GM18873 (cell line): Measurements from ENCODE around the gene RGPD8.
"Not testable (repeated sequence)": the region's sequence is repeated elsewhere in the genome, so short reads cannot be mapped to it uniquely, and the experiment has no call there.

Source experiments
- ATAC-seq: cut with Tn5 transposase; IDR thresholded peaks from one replicate; pipeline ENCODE4 v1.9.1; 2021; ENCODE audit warnings: mild to moderate bottlenecking, moderate library complexity, moderate number of reproducible peaks; ENCODE audit not compliant: unreplicated experiment, low FRiP score

RGPD8 gene

DNA sequence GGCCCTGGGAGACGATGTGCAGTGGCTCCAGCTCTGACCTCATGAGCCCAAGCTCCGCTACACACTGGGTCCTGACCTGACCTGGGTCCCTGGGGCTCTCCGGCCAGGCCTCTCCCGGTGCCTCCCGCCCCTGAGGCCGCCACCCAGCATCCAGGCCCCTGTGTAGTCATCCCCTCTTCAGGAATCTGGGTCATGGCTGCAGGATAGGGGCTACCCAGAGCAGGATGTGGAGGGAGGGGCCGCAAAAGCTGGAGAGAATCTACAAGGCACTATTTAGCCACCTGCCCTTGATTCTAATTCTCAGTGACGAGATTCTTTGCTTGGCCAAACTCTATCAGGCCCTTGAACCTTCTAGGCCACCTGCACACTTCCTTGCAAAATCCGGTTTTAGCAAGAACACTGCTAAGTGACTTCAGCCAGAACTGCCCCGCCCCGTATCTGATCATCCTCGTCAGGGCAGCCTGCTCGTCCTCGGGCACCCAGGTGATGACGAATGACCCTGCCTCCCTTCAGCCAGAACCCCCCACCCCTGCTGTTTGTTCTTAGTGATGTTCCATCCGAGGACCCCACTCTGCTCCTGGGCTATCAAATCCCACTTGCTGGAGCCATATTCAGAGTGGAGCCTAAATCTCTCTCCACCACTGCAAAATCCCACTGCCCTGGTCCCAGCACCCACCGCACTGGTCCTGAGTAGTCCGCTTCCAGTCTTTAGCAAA is 2.4 kb upstream of the RGPD8 start:
- ATAC-seq: not testable (repeated sequence)

DNA sequence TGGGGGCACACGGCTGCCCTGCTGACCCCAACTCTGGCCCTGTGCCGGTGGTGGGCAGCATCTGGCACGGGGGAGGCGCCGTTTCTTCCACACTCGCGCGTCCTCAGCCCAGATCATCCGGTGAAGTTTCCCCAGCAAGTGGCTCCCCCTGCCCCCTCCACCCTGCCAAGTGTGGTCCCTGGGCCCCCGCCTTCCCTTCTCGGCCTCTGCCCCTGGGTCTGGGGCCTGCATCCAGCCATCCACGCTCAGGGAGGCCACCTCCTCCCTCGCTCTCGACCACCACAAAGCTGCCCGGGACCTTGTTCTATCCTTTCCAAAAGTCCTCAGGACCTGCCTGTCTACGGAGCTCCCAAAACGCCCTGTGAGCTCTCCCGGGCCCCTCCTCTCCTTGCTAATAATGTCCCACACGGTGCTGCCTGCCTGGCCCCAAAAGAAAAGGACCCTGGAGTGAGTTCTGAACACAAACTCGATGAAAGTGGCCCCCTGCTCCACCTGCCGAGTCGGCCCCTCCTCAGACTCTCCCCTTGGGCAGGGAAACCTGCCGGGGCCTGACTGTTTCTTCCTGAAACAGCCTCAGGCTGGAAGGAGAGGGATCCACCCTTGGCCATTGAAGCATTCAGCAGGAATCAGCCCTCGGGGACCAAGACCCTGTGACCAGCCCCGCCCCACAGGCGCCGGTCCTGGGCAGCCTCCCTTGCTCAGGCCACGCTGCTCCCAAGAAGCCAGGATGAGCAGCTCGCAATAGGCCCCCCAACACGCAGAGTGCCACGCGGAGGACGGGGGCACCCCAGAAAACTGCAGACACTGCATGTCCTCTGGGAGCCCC is 1.7 kb upstream of the RGPD8 start:
- ATAC-seq: not testable (repeated sequence)

- ATAC-seq: no peak
Observed at GRCh38 chr2:112433932-112434730, 686 bp upstream of the RGPD8 start.

DNA sequence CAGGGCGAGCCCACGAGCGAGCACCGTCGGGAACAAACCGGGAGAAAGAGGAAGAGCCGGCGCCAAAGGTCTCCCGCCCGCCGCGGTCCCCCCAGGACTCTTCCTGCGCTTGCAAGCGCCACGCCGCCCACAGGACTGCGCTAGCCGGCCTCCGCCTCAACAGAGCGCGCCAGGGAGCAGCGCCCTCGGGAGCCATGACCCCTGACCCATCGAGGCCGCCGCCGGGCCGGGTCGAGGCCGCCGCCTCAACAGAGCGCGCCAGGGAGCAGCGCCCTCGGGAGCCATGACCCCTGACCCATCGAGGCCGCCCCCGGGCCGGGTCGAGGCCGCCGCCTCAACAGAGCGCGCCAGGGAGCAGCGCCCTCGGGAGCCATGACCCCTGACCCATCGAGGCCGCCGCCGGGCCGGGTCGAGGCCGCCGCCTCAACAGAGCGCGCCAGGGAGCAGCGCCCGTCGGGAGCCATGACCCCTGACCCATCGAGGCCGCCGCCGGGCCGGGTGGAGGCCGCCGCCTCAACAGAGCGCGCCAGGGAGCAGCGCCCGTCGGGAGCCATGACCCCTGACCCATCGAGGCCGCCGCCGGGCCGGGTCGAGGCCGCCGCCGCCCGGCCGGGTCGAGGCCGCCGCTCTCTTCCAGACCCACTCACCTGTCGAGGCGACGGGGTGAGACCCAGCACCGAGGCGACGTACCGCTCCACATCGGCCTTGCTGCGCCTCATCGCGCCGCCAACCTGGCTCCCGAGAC is 538 bp downstream of the RGPD8 start:
- peak; percentile 44 for ATAC-seq

- not testable (repeated sequence) for ATAC-seq
Observed at GRCh38 chr2:112432390-112432734, 1.1 kb downstream of the RGPD8 start.

DNA sequence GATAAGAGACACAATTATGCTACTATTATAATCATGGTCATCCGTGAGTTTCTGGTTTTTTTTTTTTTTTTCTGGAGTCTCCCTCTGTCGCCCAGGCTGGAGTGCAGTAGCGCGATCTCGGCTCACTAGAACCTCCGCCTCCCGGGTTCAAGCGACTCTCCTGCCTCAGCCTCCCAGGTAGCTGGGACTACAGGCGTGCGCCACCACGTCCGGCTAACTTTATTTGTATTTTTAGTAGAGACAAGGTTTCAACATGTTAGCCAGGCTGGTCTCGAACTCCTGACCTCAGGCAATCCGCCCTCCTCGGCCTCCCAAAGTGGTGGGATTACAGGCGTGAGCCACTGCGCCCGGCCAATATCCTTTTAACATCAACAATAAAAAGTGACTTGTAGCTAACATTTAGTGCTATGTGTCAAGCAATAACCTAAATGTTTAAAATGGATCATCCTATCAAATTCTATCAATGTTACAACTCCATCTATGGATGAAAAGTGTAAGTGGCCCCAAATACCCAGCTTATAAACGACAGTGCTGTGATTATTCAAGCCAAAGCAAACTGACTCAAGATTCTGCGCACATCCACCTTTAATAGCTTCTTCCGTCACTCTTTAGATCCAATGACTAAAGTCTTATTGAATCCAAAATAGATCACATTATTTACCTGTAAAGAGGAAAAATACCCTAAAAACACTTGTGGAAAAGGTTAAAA is 1.7 kb downstream of the RGPD8 start:
- not testable (repeated sequence) for ATAC-seq

GRCh38 chr2:112424553-112424952 is 8.9 kb downstream of the RGPD8 start:
- ATAC-seq: not testable (repeated sequence)

GRCh38 chr2:112416860-112417259 is 16.6 kb downstream of the RGPD8 start:
- not testable (repeated sequence) for ATAC-seq

DNA sequence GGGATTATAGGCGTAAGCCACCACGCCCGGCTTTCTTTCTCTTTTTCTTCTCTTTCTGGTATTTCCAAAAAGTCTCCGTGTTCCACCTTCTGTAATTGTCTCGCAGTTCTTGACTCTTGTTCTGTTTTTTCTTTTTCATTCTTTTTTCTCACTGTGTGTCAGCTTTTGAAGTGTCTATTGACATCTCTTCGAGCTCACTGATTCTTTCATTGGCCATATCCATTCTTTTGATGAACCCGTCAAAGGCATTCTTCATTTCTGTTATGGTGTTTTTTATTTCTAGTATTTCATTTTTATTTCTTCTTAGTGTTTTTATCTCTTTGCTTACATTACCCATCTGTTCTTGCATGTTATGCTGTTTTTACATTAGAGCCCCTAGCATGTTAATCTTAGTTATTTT is 73.4 kb downstream of the RGPD8 start:
- ATAC-seq: not testable (repeated sequence)

GRCh38 chr2:112354335-112354734 is 79.1 kb downstream of the RGPD8 start:
- ATAC-seq: not testable (repeated sequence)

DNA sequence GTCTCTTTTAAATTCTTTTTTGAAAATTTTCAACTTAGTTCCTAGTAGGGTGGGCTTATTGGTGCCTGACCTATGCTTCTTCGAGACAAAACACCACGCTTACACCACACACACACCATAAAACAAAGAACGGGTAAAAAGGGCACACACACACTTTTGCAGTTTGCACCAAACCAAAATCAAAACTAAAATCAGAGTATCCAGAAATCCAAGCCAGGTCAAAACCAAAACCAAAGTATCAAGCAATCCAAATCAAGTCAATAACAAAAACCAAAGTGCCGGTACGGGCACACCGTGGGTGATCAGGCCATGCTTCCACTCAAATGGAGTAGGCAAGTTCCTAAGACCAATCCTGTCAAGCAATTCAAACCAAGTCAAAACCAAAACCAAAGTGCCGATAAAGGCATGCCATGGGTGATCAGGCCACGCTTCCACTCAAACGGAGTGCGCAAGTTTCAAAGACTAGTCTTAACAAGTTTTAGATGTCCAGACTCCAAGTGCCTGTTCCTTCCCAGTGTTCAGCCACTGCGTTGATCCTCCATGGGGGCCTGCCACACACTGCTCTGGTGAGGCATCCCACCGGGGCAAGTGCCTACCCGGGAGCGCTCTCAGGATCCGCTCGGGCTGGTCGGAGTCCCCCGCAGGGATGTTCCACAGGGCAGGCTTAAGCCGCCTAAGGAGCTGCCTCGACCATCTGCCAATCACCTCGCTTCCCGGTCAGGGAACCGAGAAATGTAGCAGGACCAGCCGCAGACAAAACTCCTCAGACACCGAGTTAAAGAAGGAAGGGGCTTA is 80.4 kb downstream of the RGPD8 start:
- ATAC-seq: not testable (repeated sequence)

GRCh38 chr2:112352292-112352691 is 81.2 kb downstream of the RGPD8 start:
- not testable (repeated sequence) for ATAC-seq

- no peak for ATAC-seq
Observed at GRCh38 chr2:112345030-112346027, 88.1 kb downstream of the RGPD8 start.

GRCh38 chr2:112343827-112344585 is 89.4 kb downstream of the RGPD8 start:
- ATAC-seq: no peak

- no peak for ATAC-seq
Observed at GRCh38 chr2:112342067-112342550, 91.3 kb downstream of the RGPD8 start.

- ATAC-seq: no peak
Observed at GRCh38 chr2:112340475-112341267, 92.8 kb downstream of the RGPD8 start.
